HuH-7 (cell line): ENCODE data around the gene ME2.
"Not testable (repeated sequence)": the region's sequence is repeated elsewhere in the genome, so short reads cannot be mapped to it uniquely, and the experiment has no call there.

Experiments used
- DNase-seq: peaks from one replicate; pipeline ENCODE4 v3.0.0; 2011; ENCODE audit warnings: low spot score

Gene ME2

GRCh38 chr18:50977037-50977760 is 98.3 kb downstream of the ME2 start:
- DNase-seq: no peak

GRCh38 chr18:50981381-50981780 is 102.5 kb downstream of the ME2 start:
- DNase-seq: no peak

- no peak for DNase-seq
Observed at GRCh38 chr18:50982086-50982801, 103.3 kb downstream of the ME2 start.

- no peak for DNase-seq
Observed at GRCh38 chr18:50982802-50983179, 103.9 kb downstream of the ME2 start.

GRCh38 chr18:50986360-50987087 is 107.6 kb downstream of the ME2 start:
- DNase-seq: peak; percentile 12

GRCh38 chr18:50987261-50987660 is 108.3 kb downstream of the ME2 start:
- DNase-seq: no peak

GRCh38 chr18:50989711-50990110 is 110.8 kb downstream of the ME2 start:
- DNase-seq: no peak

GRCh38 chr18:50992351-50992762 is 113.4 kb downstream of the ME2 start:
- DNase-seq: no peak

- no peak for DNase-seq
Observed at GRCh38 chr18:50994031-50994430, 115.1 kb downstream of the ME2 start.

- DNase-seq: not testable (repeated sequence)
Observed at GRCh38 chr18:51003174-51003573, 124.3 kb downstream of the ME2 start.
